ENCODE measurements around the gene DOLK. TPM values are rescaled to one million over a fixed set of nuclear protein-coding genes. Genes with fewer than 3 reads are reported as not detected.

DOLK gene
- polyA plus RNA-seq, 1 of the 3 experiments (the other 2 are of a cell fraction), result 23.1 TPM

DNA sequence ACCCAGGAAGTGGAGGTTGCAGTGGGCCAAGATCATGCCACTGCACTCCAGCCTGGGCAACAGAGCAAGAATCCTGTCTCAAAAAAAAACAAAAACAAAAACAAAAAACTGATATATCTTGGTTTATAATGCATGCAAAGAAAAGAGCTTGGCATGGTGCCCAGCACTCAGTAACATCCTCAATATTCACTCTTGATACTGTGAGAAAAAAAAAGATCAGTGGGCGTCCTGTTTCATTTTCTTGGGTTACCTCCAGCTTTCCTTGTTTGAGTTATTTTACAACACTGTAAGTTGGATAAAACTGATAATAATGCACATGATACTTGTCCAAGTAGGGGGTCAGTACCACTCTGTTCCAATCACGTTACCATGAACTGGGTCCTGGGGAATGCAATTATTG, 18.8 kb downstream of the DOLK start:
- CTCF ChIA-PET, result interaction anchor here (0.6 to 7.1 kb wide), 33 partner anchors 8 to 264 kb away, joined by 3 to 73 read pairs (median 6); partner anchors contain the start of genes ENDOG, KYAT1 and LRRC8A
- no peaks in the 10 kb centered on the region for H3K36me3 ChIP-seq (replicated peaks in 1 of 2; ENCODE audit: control insufficient read depth in 1 of 2, insufficient read depth in 2 of 2, low read length in 1 of 2)
- H3F3A ChIP-seq (replicated peaks; ENCODE audit: insufficient read depth), result no peaks in the 10 kb centered on the region
- no peaks in the 10 kb centered on the region for H3K27me3 ChIP-seq (ENCODE audit: insufficient read depth)
- 89% methylated on average over 2 of the region's 2 CpGs for WGBS (ENCODE audit: low lambda C conversion rate)
- POLR2A ChIA-PET, result interaction anchor here (0.7 kb wide), 1 partner anchor 46 kb away, joined by 4 read pairs; no protein-coding TSS in a partner anchor
- DNase-seq, result no peak
- H3K4me2 ChIP-seq, result no peak overlapping the region
- H3K27ac ChIP-seq (ENCODE audit: low read depth in 2 of 2, low read length in 1 of 2), result no peak overlapping the region
- H3K9me2 ChIP-seq, result no peaks in the 10 kb centered on the region
- no peaks in the 10 kb centered on the region for H4K20me1 ChIP-seq (ENCODE audit: insufficient read depth)
- no peak for TF ChIP-seq GATA2 (CRISPR knock-in tag; IDR thresholded peaks at IDR 0.05)
- no peak for TF ChIP-seq EP300 (IDR thresholded peaks at IDR 0.05; ENCODE audit: borderline replicate concordance in 1 of 2, low read depth in 1 of 2, low read length in 1 of 2)
- TF ChIP-seq, protein P1, sequence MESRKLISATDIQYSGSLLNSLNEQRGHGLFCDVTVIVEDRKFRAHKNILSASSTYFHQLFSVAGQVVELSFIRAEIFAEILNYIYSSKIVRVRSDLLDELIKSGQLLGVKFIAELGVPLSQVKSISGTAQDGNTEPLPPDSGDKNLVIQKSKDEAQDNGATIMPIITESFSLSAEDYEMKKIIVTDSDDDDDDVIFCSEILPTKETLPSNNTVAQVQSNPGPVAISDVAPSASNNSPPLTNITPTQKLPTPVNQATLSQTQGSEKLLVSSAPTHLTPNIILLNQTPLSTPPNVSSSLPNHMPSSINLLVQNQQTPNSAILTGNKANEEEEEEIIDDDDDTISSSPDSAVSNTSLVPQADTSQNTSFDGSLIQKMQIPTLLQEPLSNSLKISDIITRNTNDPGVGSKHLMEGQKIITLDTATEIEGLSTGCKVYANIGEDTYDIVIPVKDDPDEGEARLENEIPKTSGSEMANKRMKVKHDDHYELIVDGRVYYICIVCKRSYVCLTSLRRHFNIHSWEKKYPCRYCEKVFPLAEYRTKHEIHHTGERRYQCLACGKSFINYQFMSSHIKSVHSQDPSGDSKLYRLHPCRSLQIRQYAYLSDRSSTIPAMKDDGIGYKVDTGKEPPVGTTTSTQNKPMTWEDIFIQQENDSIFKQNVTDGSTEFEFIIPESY (IDR thresholded peaks at IDR 0.05; ENCODE audit: borderline replicate concordance, low read depth), result no peak
- TF ChIP-seq ELF1 (IDR thresholded peaks at IDR 0.05), result no peak
- TF ChIP-seq JUND (IDR thresholded peaks at IDR 0.05), result no peak
- no peak for TF ChIP-seq RFX5 (IDR thresholded peaks at IDR 0.05; ENCODE audit: low read length)
- no peak for TF ChIP-seq NFIC (IDR thresholded peaks at IDR 0.05; ENCODE audit: borderline replicate concordance)
- TF ChIP-seq, protein P2, sequence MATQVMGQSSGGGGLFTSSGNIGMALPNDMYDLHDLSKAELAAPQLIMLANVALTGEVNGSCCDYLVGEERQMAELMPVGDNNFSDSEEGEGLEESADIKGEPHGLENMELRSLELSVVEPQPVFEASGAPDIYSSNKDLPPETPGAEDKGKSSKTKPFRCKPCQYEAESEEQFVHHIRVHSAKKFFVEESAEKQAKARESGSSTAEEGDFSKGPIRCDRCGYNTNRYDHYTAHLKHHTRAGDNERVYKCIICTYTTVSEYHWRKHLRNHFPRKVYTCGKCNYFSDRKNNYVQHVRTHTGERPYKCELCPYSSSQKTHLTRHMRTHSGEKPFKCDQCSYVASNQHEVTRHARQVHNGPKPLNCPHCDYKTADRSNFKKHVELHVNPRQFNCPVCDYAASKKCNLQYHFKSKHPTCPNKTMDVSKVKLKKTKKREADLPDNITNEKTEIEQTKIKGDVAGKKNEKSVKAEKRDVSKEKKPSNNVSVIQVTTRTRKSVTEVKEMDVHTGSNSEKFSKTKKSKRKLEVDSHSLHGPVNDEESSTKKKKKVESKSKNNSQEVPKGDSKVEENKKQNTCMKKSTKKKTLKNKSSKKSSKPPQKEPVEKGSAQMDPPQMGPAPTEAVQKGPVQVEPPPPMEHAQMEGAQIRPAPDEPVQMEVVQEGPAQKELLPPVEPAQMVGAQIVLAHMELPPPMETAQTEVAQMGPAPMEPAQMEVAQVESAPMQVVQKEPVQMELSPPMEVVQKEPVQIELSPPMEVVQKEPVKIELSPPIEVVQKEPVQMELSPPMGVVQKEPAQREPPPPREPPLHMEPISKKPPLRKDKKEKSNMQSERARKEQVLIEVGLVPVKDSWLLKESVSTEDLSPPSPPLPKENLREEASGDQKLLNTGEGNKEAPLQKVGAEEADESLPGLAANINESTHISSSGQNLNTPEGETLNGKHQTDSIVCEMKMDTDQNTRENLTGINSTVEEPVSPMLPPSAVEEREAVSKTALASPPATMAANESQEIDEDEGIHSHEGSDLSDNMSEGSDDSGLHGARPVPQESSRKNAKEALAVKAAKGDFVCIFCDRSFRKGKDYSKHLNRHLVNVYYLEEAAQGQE (IDR thresholded peaks at IDR 0.05; ENCODE audit: low read depth, low read length), result no peak
- no peak for TF ChIP-seq SIN3A (IDR thresholded peaks at IDR 0.05; ENCODE audit: borderline replicate concordance, low read depth, low read length)
- TF ChIP-seq SMC3 (IDR thresholded peaks at IDR 0.05; ENCODE audit: low read depth, low read length), result no peak
- no peak for TF ChIP-seq RAD21 (IDR thresholded peaks at IDR 0.05; ENCODE audit: low read length)
- TF ChIP-seq FOXJ3 (CRISPR knock-in tag; IDR thresholded peaks at IDR 0.05), result no peak
- no peak for TF ChIP-seq CHD2 (IDR thresholded peaks at IDR 0.05; ENCODE audit: low read length, partially characterized antibody)
- TF ChIP-seq GABPA (IDR thresholded peaks at IDR 0.05; ENCODE audit: low read depth), result no peak
- H3K4me3 ChIP-seq (ENCODE audit: low read depth in 2 of 2, low read length in 1 of 2), result no peak overlapping the region
- peak overlapping the region; percentile 70; the same call in 1 of the 2 replicates for H2AFZ ChIP-seq (ENCODE audit: low read depth)
- H3K9me3 ChIP-seq, result no peaks in the 10 kb centered on the region
- H3K9ac ChIP-seq, result no peak overlapping the region
- H3K4me1 ChIP-seq (ENCODE audit: control insufficient read depth in 1 of 2, insufficient read depth in 2 of 2, low read depth in 1 of 2, low read length in 1 of 2), result no peaks in the 10 kb centered on the region; a peak in 1 of 4 replicates
- H3K79me2 ChIP-seq (ENCODE audit: insufficient read depth), result no peaks in the 10 kb centered on the region
